HepG2 (cell line): ENCODE measurements around the gene CCT6A. TPM values are rescaled to one million over a fixed set of nuclear protein-coding genes. Genes with fewer than 3 reads are reported as not detected.

Experiments
- ADNP ChIP-seq: sonication (generic); formaldehyde crosslinking; IDR thresholded peaks from 2 replicates; pipeline ENCODE4 v1.4.0; 2020; ENCODE audit warnings: missing genetic modification reagents
- DBP ChIP-seq: sonication (generic); formaldehyde crosslinking; IDR thresholded peaks from 2 replicates; pipeline ENCODE4 v1.4.0; 2020; ENCODE audit warnings: missing genetic modification reagents; ENCODE audit errors: not compliant biosample characterization
- E2F2 ChIP-seq: sonication (generic); formaldehyde crosslinking; IDR thresholded peaks from 2 replicates; pipeline ENCODE4 v1.4.0; 2020; ENCODE audit warnings: missing genetic modification reagents, borderline replicate concordance
- JUND ChIP-seq: sonication (generic); formaldehyde crosslinking; IDR thresholded peaks from 2 replicates; pipeline ENCODE4 v1.8.0; 2022; ENCODE audit warnings: mild to moderate bottlenecking, missing genetic modification reagents
- KLF16 ChIP-seq, 2 experiments: sonication (generic) in 1 of 2; formaldehyde crosslinking in 1 of 2; IDR thresholded peaks; 2 replicates each; pipeline versions ENCODE4 v1.6.1 to v1.8.0; 2016 to 2023; ENCODE audit warnings: missing genetic modification reagents in 2 of 2, missing compliant biosample characterization in 1 of 2
- MBD4 ChIP-seq: IDR thresholded peaks from 2 replicates; pipeline ENCODE4 v1.6.1; 2012; ENCODE audit warnings: low read length, inconsistent platforms, borderline replicate concordance
- MXD1 ChIP-seq: sonication (generic); formaldehyde crosslinking; IDR thresholded peaks from 2 replicates; pipeline ENCODE4 v1.4.0; 2020; ENCODE audit warnings: mild to moderate bottlenecking, missing genetic modification reagents
- ZMAT3 ChIP-seq: sonication (generic); formaldehyde crosslinking; conservative IDR thresholded peaks from 2 replicates; pipeline ENCODE4 v1.7.0; 2021; ENCODE audit warnings: missing genetic modification reagents
- ZNF232 ChIP-seq: sonication (generic); formaldehyde crosslinking; IDR thresholded peaks from 2 replicates; pipeline ENCODE4 v1.4.0; 2020; ENCODE audit warnings: missing genetic modification reagents, borderline replicate concordance
- polyA plus RNA-seq, 8 experiments: library from polyadenylated mRNA; depleted of rRNA in 3 of 8; stranded (reverse) in 7 of 8; unstranded in 1 of 8; fragments of >200 nt; fragmentation: Illumina TruSeq in 4 of 8; extraction: Trizol in 4 of 8; gene quantifications; 2 replicates each; pipeline versions ENCODE4 v1.2.1 to v1.2.3, GENCODE V29; 2011 to 2016; ENCODE audit warnings: low read depth in 4 of 8, missing spikeins in 1 of 8, mixed read lengths in 1 of 8; ENCODE audit not compliant: insufficient read depth in 1 of 8
- total RNA-seq, 5 experiments: library from RNA; depleted of rRNA; stranded (reverse); fragments of >200 nt; fragmentation: Illumina TruSeq; extraction: Trizol; gene quantifications; 2 replicates each; pipeline ENCODE4 v1.2.3, GENCODE V29; 2016; ENCODE audit warnings: low read depth in 1 of 5
- TF ChIP-seq, protein P1 (sequence below): sonication (generic); formaldehyde crosslinking; IDR thresholded peaks from 2 replicates; pipeline ENCODE4 v1.4.0; 2020; ENCODE audit warnings: missing genetic modification reagents, borderline replicate concordance
- TF ChIP-seq, protein P2 (sequence below): sonication (generic); formaldehyde crosslinking; IDR thresholded peaks from 2 replicates; pipeline ENCODE4 v1.4.0; 2020; ENCODE audit warnings: missing genetic modification reagents
- TF ChIP-seq, protein P3 (sequence below): sonication (generic); formaldehyde crosslinking; IDR thresholded peaks from one replicate; pipeline ENCODE4 v1.5.1; 2020; ENCODE audit warnings: mild to moderate bottlenecking, missing genetic modification reagents; ENCODE audit errors: not compliant biosample characterization

CCT6A gene
- total and polyA plus RNA-seq, 2 of the 13 experiments (the other 11 are each of a cell fraction or from before 2014, with no cell fraction given): 219 to 292 TPM

DNA sequence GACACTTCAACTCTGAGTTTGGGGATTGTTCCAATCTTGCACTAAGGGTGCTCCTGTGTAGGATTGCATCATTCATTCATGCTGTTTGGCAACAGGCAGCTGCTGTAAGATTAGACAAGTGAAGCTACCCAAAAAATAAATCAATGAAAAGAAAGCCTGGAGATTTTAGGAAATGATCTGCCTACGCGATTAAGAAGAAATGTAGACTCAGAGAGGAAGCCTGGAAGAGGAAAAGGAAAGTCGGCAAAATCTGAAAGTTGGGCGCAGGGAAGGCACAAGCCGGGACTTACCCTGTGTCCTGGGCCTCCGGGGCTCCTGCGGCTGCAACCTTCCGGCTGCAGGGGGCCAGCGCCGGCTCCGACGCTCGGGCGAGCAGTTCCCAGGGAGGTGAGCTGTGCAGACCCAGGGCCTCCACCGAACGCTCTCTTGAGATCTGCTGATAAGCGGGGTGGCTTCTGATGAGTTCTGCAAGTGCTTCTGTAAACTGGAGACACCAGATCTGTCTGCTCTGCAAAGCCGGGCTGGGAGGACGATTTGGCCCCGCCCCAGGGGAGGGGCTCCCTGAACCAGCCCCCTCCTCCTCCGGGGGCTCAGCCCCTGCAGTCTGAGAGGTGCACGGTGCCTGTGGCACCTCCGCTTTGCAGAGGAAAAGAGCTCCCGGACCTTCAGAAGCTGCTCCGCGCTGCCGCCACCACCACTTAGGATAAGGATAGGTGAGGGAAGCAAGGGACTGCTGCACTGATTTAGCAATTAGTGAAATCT lies 17.7 kb upstream of the CCT6A start (continued):
- TF ChIP-seq, protein P1, sequence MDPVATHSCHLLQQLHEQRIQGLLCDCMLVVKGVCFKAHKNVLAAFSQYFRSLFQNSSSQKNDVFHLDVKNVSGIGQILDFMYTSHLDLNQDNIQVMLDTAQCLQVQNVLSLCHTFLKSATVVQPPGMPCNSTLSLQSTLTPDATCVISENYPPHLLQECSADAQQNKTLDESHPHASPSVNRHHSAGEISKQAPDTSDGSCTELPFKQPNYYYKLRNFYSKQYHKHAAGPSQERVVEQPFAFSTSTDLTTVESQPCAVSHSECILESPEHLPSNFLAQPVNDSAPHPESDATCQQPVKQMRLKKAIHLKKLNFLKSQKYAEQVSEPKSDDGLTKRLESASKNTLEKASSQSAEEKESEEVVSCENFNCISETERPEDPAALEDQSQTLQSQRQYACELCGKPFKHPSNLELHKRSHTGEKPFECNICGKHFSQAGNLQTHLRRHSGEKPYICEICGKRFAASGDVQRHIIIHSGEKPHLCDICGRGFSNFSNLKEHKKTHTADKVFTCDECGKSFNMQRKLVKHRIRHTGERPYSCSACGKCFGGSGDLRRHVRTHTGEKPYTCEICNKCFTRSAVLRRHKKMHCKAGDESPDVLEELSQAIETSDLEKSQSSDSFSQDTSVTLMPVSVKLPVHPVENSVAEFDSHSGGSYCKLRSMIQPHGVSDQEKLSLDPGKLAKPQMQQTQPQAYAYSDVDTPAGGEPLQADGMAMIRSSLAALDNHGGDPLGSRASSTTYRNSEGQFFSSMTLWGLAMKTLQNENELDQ (CRISPR knock-in tag): no peak
- TF ChIP-seq, protein P2, sequence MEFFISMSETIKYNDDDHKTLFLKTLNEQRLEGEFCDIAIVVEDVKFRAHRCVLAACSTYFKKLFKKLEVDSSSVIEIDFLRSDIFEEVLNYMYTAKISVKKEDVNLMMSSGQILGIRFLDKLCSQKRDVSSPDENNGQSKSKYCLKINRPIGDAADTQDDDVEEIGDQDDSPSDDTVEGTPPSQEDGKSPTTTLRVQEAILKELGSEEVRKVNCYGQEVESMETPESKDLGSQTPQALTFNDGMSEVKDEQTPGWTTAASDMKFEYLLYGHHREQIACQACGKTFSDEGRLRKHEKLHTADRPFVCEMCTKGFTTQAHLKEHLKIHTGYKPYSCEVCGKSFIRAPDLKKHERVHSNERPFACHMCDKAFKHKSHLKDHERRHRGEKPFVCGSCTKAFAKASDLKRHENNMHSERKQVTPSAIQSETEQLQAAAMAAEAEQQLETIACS: no peak
- TF ChIP-seq MBD4: no peak
- no peak for TF ChIP-seq E2F2 (CRISPR knock-in tag)
- 0 out of 2 replicates have a peak, but pooled peaks have one; percentile 43 for TF ChIP-seq ZNF232 (CRISPR knock-in tag)
- TF ChIP-seq KLF16 (CRISPR knock-in tag; IDR thresholded peaks at IDR 0.05): peak in 1 of 2 experiments; percentile 80; a peak in 2 of 4 replicates
- TF ChIP-seq, protein P3, sequence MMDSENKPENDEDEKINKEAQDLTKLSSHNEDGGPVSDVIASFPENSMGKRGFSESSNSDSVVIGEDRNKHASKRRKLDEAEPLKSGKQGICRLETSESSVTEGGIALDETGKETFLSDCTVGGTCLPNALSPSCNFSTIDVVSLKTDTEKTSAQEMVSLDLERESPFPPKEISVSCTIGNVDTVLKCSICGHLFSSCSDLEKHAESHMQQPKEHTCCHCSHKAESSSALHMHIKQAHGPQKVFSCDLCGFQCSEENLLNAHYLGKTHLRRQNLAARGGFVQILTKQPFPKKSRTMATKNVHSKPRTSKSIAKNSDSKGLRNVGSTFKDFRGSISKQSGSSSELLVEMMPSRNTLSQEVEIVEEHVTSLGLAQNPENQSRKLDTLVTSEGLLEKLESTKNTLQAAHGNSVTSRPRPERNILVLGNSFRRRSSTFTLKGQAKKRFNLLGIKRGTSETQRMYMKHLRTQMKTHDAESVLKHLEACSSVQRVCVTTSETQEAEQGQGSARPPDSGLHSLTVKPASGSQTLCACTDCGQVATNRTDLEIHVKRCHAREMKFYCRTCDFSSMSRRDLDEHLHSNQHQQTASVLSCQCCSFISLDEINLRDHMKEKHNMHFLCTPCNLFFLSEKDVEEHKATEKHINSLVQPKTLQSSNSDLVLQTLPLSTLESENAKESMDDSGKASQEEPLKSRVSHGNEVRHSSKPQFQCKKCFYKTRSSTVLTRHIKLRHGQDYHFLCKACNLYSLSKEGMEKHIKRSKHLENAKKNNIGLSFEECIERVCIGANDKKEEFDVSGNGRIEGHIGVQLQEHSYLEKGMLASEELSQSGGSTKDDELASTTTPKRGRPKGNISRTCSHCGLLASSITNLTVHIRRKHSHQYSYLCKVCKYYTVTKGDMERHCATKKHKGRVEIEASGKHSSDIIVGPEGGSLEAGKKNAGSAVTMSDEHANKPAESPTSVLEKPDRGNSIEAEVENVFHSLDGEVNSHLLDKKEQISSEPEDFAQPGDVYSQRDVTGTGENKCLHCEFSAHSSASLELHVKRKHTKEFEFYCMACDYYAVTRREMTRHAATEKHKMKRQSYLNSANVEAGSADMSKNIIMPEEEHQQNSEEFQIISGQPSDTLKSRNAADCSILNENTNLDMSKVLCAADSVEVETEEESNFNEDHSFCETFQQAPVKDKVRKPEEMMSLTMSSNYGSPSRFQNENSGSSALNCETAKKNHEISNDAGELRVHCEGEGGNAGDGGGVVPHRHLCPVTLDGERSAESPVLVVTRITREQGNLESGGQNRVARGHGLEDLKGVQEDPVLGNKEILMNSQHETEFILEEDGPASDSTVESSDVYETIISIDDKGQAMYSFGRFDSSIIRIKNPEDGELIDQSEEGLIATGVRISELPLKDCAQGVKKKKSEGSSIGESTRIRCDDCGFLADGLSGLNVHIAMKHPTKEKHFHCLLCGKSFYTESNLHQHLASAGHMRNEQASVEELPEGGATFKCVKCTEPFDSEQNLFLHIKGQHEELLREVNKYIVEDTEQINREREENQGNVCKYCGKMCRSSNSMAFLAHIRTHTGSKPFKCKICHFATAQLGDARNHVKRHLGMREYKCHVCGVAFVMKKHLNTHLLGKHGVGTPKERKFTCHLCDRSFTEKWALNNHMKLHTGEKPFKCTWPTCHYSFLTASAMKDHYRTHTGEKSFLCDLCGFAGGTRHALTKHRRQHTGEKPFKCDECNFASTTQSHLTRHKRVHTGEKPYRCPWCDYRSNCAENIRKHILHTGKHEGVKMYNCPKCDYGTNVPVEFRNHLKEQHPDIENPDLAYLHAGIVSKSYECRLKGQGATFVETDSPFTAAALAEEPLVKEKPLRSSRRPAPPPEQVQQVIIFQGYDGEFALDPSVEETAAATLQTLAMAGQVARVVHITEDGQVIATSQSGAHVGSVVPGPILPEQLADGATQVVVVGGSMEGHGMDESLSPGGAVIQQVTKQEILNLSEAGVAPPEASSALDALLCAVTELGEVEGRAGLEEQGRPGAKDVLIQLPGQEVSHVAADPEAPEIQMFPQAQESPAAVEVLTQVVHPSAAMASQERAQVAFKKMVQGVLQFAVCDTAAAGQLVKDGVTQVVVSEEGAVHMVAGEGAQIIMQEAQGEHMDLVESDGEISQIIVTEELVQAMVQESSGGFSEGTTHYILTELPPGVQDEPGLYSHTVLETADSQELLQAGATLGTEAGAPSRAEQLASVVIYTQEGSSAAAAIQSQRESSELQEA: peak; percentile 42
- no peak for TF ChIP-seq DBP (CRISPR knock-in tag)
- no peak for TF ChIP-seq MXD1 (CRISPR knock-in tag)
- no peak for TF ChIP-seq ADNP (CRISPR knock-in tag)
- no peak for TF ChIP-seq JUND (CRISPR knock-in tag)
- TF ChIP-seq ZMAT3 (CRISPR knock-in tag): peak; percentile 82; the same call in 1 of the 2 replicates
